H1 (cell line): ENCODE results near the gene HS1BP3. TPM values are rescaled to one million over a fixed set of nuclear protein-coding genes. Genes with fewer than 3 reads are reported as not detected.
A peak's percentile ranks its signal among the peaks of the same experiment; 100 is the strongest.

Experiments
- CTCF ChIA-PET: fragments of 300-600 bp; sonication (Branson Sonifier 250); formaldehyde crosslinking; loops from one replicate; lab custom pipeline; 2021; ENCODE audit not compliant: partially characterized antibody; lab: Charles Lee
- POLR2A ChIA-PET: fragments of 300-600 bp; sonication (Branson Sonifier 250); formaldehyde crosslinking; loops from one replicate; lab custom pipeline; 2021; ENCODE audit warnings: inconsistent platforms; ENCODE audit not compliant: partially characterized antibody; lab: Charles Lee
- DNase-seq, 2 experiments: peaks; one replicate each; pipeline versions ENCODE4 v3.0.0 to v3.0.0-alpha.2; 2010 to 2022; ENCODE audit warnings: low spot score in 2 of 2, low read depth in 1 of 2, mixed read lengths in 1 of 2
- FAIRE-seq: peaks from 2 replicates; lab custom pipeline; 2011; peaks lifted over from hg19 to GRCh38; lab: Jason Lieb, UNC
- H2AFZ ChIP-seq: 2 replicates; pipeline ENCODE4 v1.8.1; 2012; ENCODE audit warnings: low read length, inconsistent platforms
- H2AK5ac ChIP-seq: 2 replicates; pipeline ENCODE4 v1.6.1; 2013; ENCODE audit warnings: low read depth, low read length
- H2BK120ac ChIP-seq: replicated peaks from 2 replicates; pipeline ENCODE3; 2013; ENCODE audit warnings: low read depth, low read length, inconsistent platforms
- H2BK12ac ChIP-seq: 2 replicates; pipeline ENCODE4 v1.6.1; 2013; ENCODE audit warnings: low read depth, low read length
- H2BK15ac ChIP-seq: 2 replicates; pipeline ENCODE4 v1.6.1; 2013; ENCODE audit warnings: low read length
- H2BK20ac ChIP-seq: 2 replicates; pipeline ENCODE4 v1.6.1; 2013; ENCODE audit warnings: low read length
- H2BK5ac ChIP-seq: 2 replicates; pipeline ENCODE4 v1.6.1; 2013; ENCODE audit warnings: low read depth, low read length
- H3K14ac ChIP-seq: 2 replicates; pipeline ENCODE4 v1.6.1; 2013; ENCODE audit warnings: inconsistent platforms; ENCODE audit not compliant: insufficient read length
- H3K18ac ChIP-seq: 2 replicates; pipeline ENCODE4 v1.6.1; 2013; ENCODE audit warnings: low read length; ENCODE audit errors: extremely low read depth
- H3K23ac ChIP-seq: 2 replicates; pipeline ENCODE4 v1.6.1; 2013; ENCODE audit warnings: inconsistent platforms; ENCODE audit not compliant: insufficient read length
- H3K23me2 ChIP-seq: 2 replicates; pipeline ENCODE4 v1.6.1; 2013; ENCODE audit warnings: low read depth, low read length
- H3K27ac ChIP-seq: 2 replicates; pipeline ENCODE4 v1.6.1; 2011; ENCODE audit warnings: low read depth, low read length, inconsistent platforms
- H3K27me3 ChIP-seq, 4 experiments: replicated peaks in 1 of 4; 1 replicate in 1 of 4; 2 replicates in 3 of 4; pipeline versions ENCODE4 v1.6.1 to v1.8.1; 2011 to 2013; ENCODE audit warnings: low read length in 3 of 4, mild to moderate bottlenecking in 3 of 4, inconsistent platforms in 2 of 4, mixed read lengths in 2 of 4, moderate library complexity in 1 of 4; ENCODE audit not compliant: control insufficient read depth in 3 of 4, insufficient read depth in 3 of 4; ENCODE audit errors: extremely low read depth in 1 of 4
- H3K36me3 ChIP-seq, 4 experiments: 2 replicates each; pipeline versions ENCODE4 v1.6.1 to v1.8.1; 2011 to 2013; ENCODE audit warnings: mild to moderate bottlenecking in 4 of 4, low read length in 3 of 4, moderate library complexity in 2 of 4, control low read depth in 1 of 4, inconsistent platforms in 1 of 4; ENCODE audit not compliant: insufficient read depth in 4 of 4, control insufficient read depth in 2 of 4
- H3K4ac ChIP-seq: replicated peaks from 2 replicates; pipeline ENCODE3; 2013; ENCODE audit warnings: low read length, low read depth, mixed read lengths, inconsistent platforms; ENCODE audit not compliant: insufficient read length
- H3K4me1 ChIP-seq, 4 experiments: replicated peaks in 1 of 4; 1 replicate in 1 of 4; 2 replicates in 3 of 4; pipeline versions ENCODE4 v1.6.1 to v1.8.1; 2011 to 2013; ENCODE audit warnings: low read length in 3 of 4, inconsistent platforms in 2 of 4, mixed read lengths in 1 of 4; ENCODE audit not compliant: insufficient read depth in 4 of 4, control insufficient read depth in 3 of 4
- H3K4me2 ChIP-seq, 2 experiments: 2 replicates each; pipeline versions ENCODE4 v1.6.1 to v1.8.1; 2011 to 2013; ENCODE audit warnings: low read depth in 2 of 2, low read length in 2 of 2, control low read depth in 1 of 2, inconsistent platforms in 1 of 2, mild to moderate bottlenecking in 1 of 2; ENCODE audit not compliant: insufficient read depth in 1 of 2
- H3K4me3 ChIP-seq, 4 experiments: fragments of 200-600, 300-600 bp in 1 of 4; sonication (generic), shearing (Covaris generic), sonication (Bioruptor Twin) in 1 of 4; 2 replicates each; pipeline versions ENCODE4 v1.5.1 to v1.8.1; 2011 to 2016; ENCODE audit warnings: low read length in 4 of 4, low read depth in 3 of 4, control low read depth in 2 of 4, inconsistent platforms in 2 of 4, mild to moderate bottlenecking in 2 of 4, mixed read lengths in 1 of 4, moderate library complexity in 1 of 4; ENCODE audit not compliant: insufficient read depth in 2 of 4; ENCODE audit errors: extremely low read depth in 1 of 4
- H3K56ac ChIP-seq: replicated peaks from 2 replicates; pipeline ENCODE3; 2013; ENCODE audit warnings: low read depth, mild to moderate bottlenecking, mixed read lengths, low read length, inconsistent platforms; ENCODE audit not compliant: insufficient read length
- H3K79me1 ChIP-seq: 2 replicates; pipeline ENCODE4 v1.6.1; 2013; ENCODE audit warnings: low read depth, low read length, control low read depth
- H3K79me2 ChIP-seq, 2 experiments: 2 replicates each; pipeline versions ENCODE4 v1.6.1 to v1.8.1; 2012 to 2013; ENCODE audit warnings: low read length in 2 of 2, mild to moderate bottlenecking in 2 of 2, inconsistent platforms in 1 of 2; ENCODE audit not compliant: insufficient read depth in 2 of 2, control insufficient read depth in 1 of 2
- H3K9ac ChIP-seq, 4 experiments: replicated peaks in 1 of 4; 1 replicate in 1 of 4; 2 replicates in 3 of 4; pipeline versions ENCODE4 v1.6.1 to v1.8.1; 2011 to 2013; ENCODE audit warnings: low read depth in 3 of 4, low read length in 3 of 4, control low read depth in 2 of 4, mild to moderate bottlenecking in 2 of 4, moderate library complexity in 2 of 4, inconsistent platforms in 1 of 4; ENCODE audit errors: extremely low read depth in 1 of 4
- H3K9me3 ChIP-seq, 2 experiments: 2 replicates each; pipeline versions ENCODE4 v1.6.1 to v1.8.1; 2012 to 2013; ENCODE audit warnings: mild to moderate bottlenecking in 2 of 2, moderate library complexity in 2 of 2, control low read depth in 1 of 2, inconsistent platforms in 1 of 2, low read depth in 1 of 2, low read length in 1 of 2, mixed read lengths in 1 of 2; ENCODE audit not compliant: insufficient read depth in 2 of 2
- H4K20me1 ChIP-seq, 2 experiments: replicated peaks in 1 of 2; 2 replicates each; pipeline versions ENCODE3 to v1.8.1; 2011 to 2013; ENCODE audit warnings: inconsistent platforms in 2 of 2, low read length in 2 of 2, mild to moderate bottlenecking in 1 of 2; ENCODE audit not compliant: insufficient read depth in 2 of 2, control insufficient read depth in 1 of 2
- H4K5ac ChIP-seq: 2 replicates; pipeline ENCODE4 v1.6.1; 2013; ENCODE audit warnings: low read length, low read depth, mixed read lengths, inconsistent platforms; ENCODE audit not compliant: insufficient read length
- H4K8ac ChIP-seq: 2 replicates; pipeline ENCODE4 v1.8.0; 2013; ENCODE audit warnings: mild to moderate bottlenecking, moderate library complexity, low read length, inconsistent platforms; ENCODE audit not compliant: insufficient read depth; ENCODE audit errors: extremely low read depth
- H4K91ac ChIP-seq: replicated peaks from 2 replicates; pipeline ENCODE3; 2013; ENCODE audit warnings: low read length, mixed read lengths, inconsistent platforms; ENCODE audit not compliant: insufficient read length
- ATF3 ChIP-seq: IDR thresholded peaks from 2 replicates; pipeline ENCODE4 v1.6.1; 2011; ENCODE audit warnings: low read depth, mild to moderate bottlenecking, low read length; ENCODE audit not compliant: insufficient read depth
- BACH1 ChIP-seq: IDR thresholded peaks from 2 replicates; pipeline ENCODE4 v1.6.1; 2012; ENCODE audit warnings: low read length, improper control_type of control experiment
- CBX5 ChIP-seq: fragments of 300-800, 300-1000 bp; sonication (generic); IDR thresholded peaks from 2 replicates; pipeline ENCODE4 v1.7.1; 2016; ENCODE audit warnings: antibody characterized with exemption, low read length, low read depth
- JUND ChIP-seq: IDR thresholded peaks from 2 replicates; pipeline ENCODE4 v1.6.1; 2011; ENCODE audit warnings: mild to moderate bottlenecking, improper control_type of control experiment, low read length
- NANOG ChIP-seq: IDR thresholded peaks from 2 replicates; pipeline ENCODE4 v1.6.1; 2011; ENCODE audit warnings: low read length, low read depth, mild to moderate bottlenecking, inconsistent platforms; ENCODE audit not compliant: insufficient read depth, poor library complexity, severe bottlenecking
- RNF2 ChIP-seq: fragments of 200-900, 300-1000 bp; sonication (generic); IDR thresholded peaks from 2 replicates; pipeline ENCODE4 v1.7.1; 2016; ENCODE audit warnings: borderline replicate concordance, low read depth, mild to moderate bottlenecking, antibody characterized with exemption, low read length; ENCODE audit not compliant: poor library complexity, severe bottlenecking; ENCODE audit errors: missing control alignments
- SAP30 ChIP-seq: fragments of 300-600 bp; sonication (generic); IDR thresholded peaks from 2 replicates; pipeline ENCODE4 v1.7.1; 2012; ENCODE audit warnings: low read length, moderate library complexity, mild to moderate bottlenecking, inconsistent platforms; ENCODE audit not compliant: insufficient read depth, insufficient replicate concordance
- SRF ChIP-seq: IDR thresholded peaks from 2 replicates; pipeline ENCODE4 v1.6.1; 2011; ENCODE audit warnings: mild to moderate bottlenecking, low read depth, low read length, moderate library complexity
- TAF1 ChIP-seq: IDR thresholded peaks from 2 replicates; pipeline ENCODE4 v1.6.1; 2011; ENCODE audit warnings: mild to moderate bottlenecking, low read depth, low read length
- TCF12 ChIP-seq: IDR thresholded peaks from 2 replicates; pipeline ENCODE4 v1.6.1; 2011; ENCODE audit warnings: low read depth, mild to moderate bottlenecking, low read length
- USF2 ChIP-seq: IDR thresholded peaks from 2 replicates; pipeline ENCODE4 v1.6.1; 2011; ENCODE audit warnings: low read length, improper control_type of control experiment
- WGBS, 2 experiments: shearing (Covaris generic) in 1 of 2; methylation state at CpG; one replicate each; pipeline versions ENCODE4 v1.1.6 to v1.1.7; 2013 to 2015; ENCODE audit warnings: low lambda C conversion rate in 2 of 2, mixed read lengths in 2 of 2, inconsistent platforms in 1 of 2, low coverage in 1 of 2, missing lambda C conversion rate in 1 of 2; ENCODE audit not compliant: insufficient replicate concordance in 2 of 2, insufficient coverage in 1 of 2, insufficient read length in 1 of 2; ENCODE audit errors: extremely low coverage in 1 of 2, missing lambda C conversion rate in 1 of 2; 5-methylcytosine and 5-hydroxymethylcytosine counted together
- polyA plus RNA-seq, 7 experiments: library from polyadenylated mRNA; depleted of rRNA in 3 of 7; stranded (reverse) in 5 of 7; unstranded in 2 of 7; fragments of >200 nt in 5 of 7; fragments of 200-250 nt in 2 of 7; gene quantifications; 1 replicate in 5 of 7; 2 replicates in 1 of 7; 4 replicates in 1 of 7; pipeline versions ENCODE4 v1.2.1 to v1.2.3, GENCODE V29; 2011 to 2013; ENCODE audit warnings: missing spikeins in 2 of 7, mixed read lengths in 2 of 7
- total RNA-seq: library from RNA; stranded (reverse); fragmentation: NEBNext Ultra II Directional; extraction: Animal tissue kit (Norgen Biotek cat#: 25700); gene quantifications from 2 replicates; pipeline ENCODE4 v1.2.1, GENCODE V29; 2021

HS1BP3 gene
- total and polyA plus RNA-seq, 2 of the 8 experiments (the other 6 are each of a cell fraction or from before 2014, with no cell fraction given), result 11.1 to 11.3 TPM

- Histone ChIP-seq H3K4me1 (peaks cover 4 to 10% (median 5%) of the 10 kb centered on the region in 4 experiments; a peak in 6 of 7 replicates), H3K56ac (no peak overlapping the region), H3K4me3 (no peak overlapping the region), H3K27ac (no peak overlapping the region), H3K18ac (no peak overlapping the region), H2BK15ac (no peak overlapping the region), H3K36me3 (no peaks in the 10 kb centered on the region), H2BK20ac (no peak overlapping the region), H3K79me1 (no peaks in the 10 kb centered on the region), H4K8ac (no peak overlapping the region), H2BK5ac (no peak overlapping the region), H3K9me3 (no peaks in the 10 kb centered on the region), H3K9ac (no peak overlapping the region), H3K14ac (no peak overlapping the region), H3K79me2 (no peaks in the 10 kb centered on the region), H4K91ac (no peak overlapping the region), H3K4me2 (no peak overlapping the region), H3K23ac (no peak overlapping the region), H2BK120ac (no peak overlapping the region), H4K5ac (no peak overlapping the region), H3K23me2 (no peaks in the 10 kb centered on the region), H2BK12ac (0 out of 2 replicates have a peak overlapping the region, but pooled peaks have one; percentile 50), H3K4ac (no peak overlapping the region), H2AK5ac (no peak overlapping the region), H4K20me1 (no peaks in the 10 kb centered on the region), H2AFZ (no peak overlapping the region), H3K27me3 (peaks cover 0 to 2% (median 0%) of the 10 kb centered on the region in 4 experiments; a peak in 1 of 7 replicates)
- DNase-seq (no peak), FAIRE-seq (no peak)
- 97% methylated on average over 11 of the region's 12 CpGs; no CpG with 5 or more reads in 1 of the 2 experiments for WGBS, 2 experiments
- POLR2A ChIA-PET, result interaction anchor here (1.2 kb wide), 2 partner anchors 27 to 34 kb away, joined by 3 read pairs; no protein-coding TSS in a partner anchor
- CTCF ChIA-PET, result interaction anchor here (0.8 to 15.2 kb wide), 29 partner anchors 9 to 221 kb away, joined by 3 to 116 read pairs (median 4); no protein-coding TSS in a partner anchor
- TF ChIP-seq CBX5 (no peak), NANOG (no peak), SAP30 (no peak), ATF3 (no peak), JUND (no peak), BACH1 (no peak), TAF1 (no peak), TCF12 (no peak), RNF2 (no peak), USF2 (no peak), SRF (no peak)
Measured at GRCh38 chr2:20599001-20599600, 51.8 kb downstream of the HS1BP3 start.
